K562 (cell line): ENCODE data around the gene NRTN. TPM values are rescaled to one million over a fixed set of nuclear protein-coding genes. Genes with fewer than 3 reads are reported as not detected.

Experiments used
- BCOR ChIP-seq: fragments of 450-650 bp; IDR thresholded peaks from 2 replicates; pipeline ENCODE4 v1.6.1; 2016
- CSDE1 ChIP-seq, 2 experiments: fragments of 450-650 bp; IDR thresholded peaks; 2 replicates each; pipeline ENCODE4 v1.6.1; 2016; ENCODE audit warnings: mild to moderate bottlenecking in 1 of 2
- ESRRB ChIP-seq: fragments of 250-450 bp; sonication (Bioruptor Pico); IDR thresholded peaks from 2 replicates; pipeline ENCODE4 v1.5.0; 2020; ENCODE audit warnings: mild to moderate bottlenecking, moderate library complexity, borderline replicate concordance
- KHSRP ChIP-seq: fragments of 450-650 bp; IDR thresholded peaks from 2 replicates; pipeline ENCODE4 v1.6.1; 2017
- MCM7 ChIP-seq, 2 experiments: fragments of 450-650 bp; IDR thresholded peaks; 2 replicates each; pipeline ENCODE4 v1.6.1; 2016 to 2018
- MTA1 ChIP-seq: fragments of 450-650 bp; IDR thresholded peaks from 2 replicates; pipeline ENCODE4 v1.6.1; 2017; ENCODE audit warnings: borderline replicate concordance
- NELFE ChIP-seq: IDR thresholded peaks from 2 replicates; pipeline ENCODE4 v1.6.1; 2011; ENCODE audit warnings: mild to moderate bottlenecking; ENCODE audit not compliant: insufficient read depth, insufficient read length
- PCBP2 ChIP-seq: fragments of 200-400 bp; formaldehyde crosslinking; IDR thresholded peaks from 2 replicates; pipeline ENCODE4 v1.6.1; 2018; ENCODE audit warnings: low read length, low read depth, mild to moderate bottlenecking, moderate library complexity; ENCODE audit not compliant: poor library complexity, severe bottlenecking
- PHTF2 ChIP-seq: fragments of 250-450 bp; sonication (Bioruptor Pico); IDR thresholded peaks from 2 replicates; pipeline ENCODE4 v1.5.0; 2021; ENCODE audit warnings: mild to moderate bottlenecking
- POLR2A ChIP-seq: fragments of 450-650 bp; conservative IDR thresholded peaks from 2 replicates; pipeline ENCODE4 v1.6.1; 2016
- POLR3G ChIP-seq: IDR thresholded peaks from 2 replicates; pipeline ENCODE4 v1.6.1; 2011; ENCODE audit not compliant: insufficient read length, insufficient replicate concordance; ENCODE audit errors: extremely low read depth
- TOE1 ChIP-seq, 2 experiments: fragments of 450-650 bp in 1 of 2; sonication (generic) in 1 of 2; formaldehyde crosslinking in 1 of 2; IDR thresholded peaks; 2 replicates each; pipeline versions ENCODE4 v1.7.1 to v1.8.0; 2016 to 2022; ENCODE audit warnings: borderline replicate concordance in 2 of 2, mild to moderate bottlenecking in 2 of 2, antibody characterized with exemption in 1 of 2, inconsistent platforms in 1 of 2, low read depth in 1 of 2, missing genetic modification reagents in 1 of 2, moderate library complexity in 1 of 2
- TSC22D4 ChIP-seq: fragments of 450-650 bp; IDR thresholded peaks from 2 replicates; pipeline ENCODE4 v1.6.1; 2016; ENCODE audit warnings: missing genetic modification characterization, missing biosample characterization, control low read depth
- ZBED1 ChIP-seq: IDR thresholded peaks from 2 replicates; pipeline ENCODE4 v1.6.1; 2014
- ZNF124 ChIP-seq: sonication (generic); formaldehyde crosslinking; IDR thresholded peaks from 2 replicates; pipeline ENCODE4 v1.8.1; 2022; ENCODE audit warnings: missing genetic modification reagents
- ZNF143 ChIP-seq: sonication (generic); formaldehyde crosslinking; IDR thresholded peaks from 2 replicates; pipeline ENCODE4 v1.9.0; 2022; ENCODE audit warnings: mild to moderate bottlenecking, missing genetic modification reagents
- ZNF347 ChIP-seq: fragments of 450-650 bp; formaldehyde crosslinking; IDR thresholded peaks from 2 replicates; pipeline ENCODE4 v1.4.0; 2020; ENCODE audit warnings: low read depth, mild to moderate bottlenecking, moderate library complexity
- ZNF764 ChIP-seq: fragments of 250-450 bp; sonication (Bioruptor Pico); IDR thresholded peaks from 2 replicates; pipeline ENCODE4 v1.4.0; 2020; ENCODE audit warnings: low read depth, mild to moderate bottlenecking, moderate library complexity
- polyA plus RNA-seq, 8 experiments: library from polyadenylated mRNA; depleted of rRNA in 4 of 8; stranded (reverse) in 5 of 8; unstranded in 3 of 8; fragments of >200 nt; fragmentation: Nextera tagmentation in 2 of 8; fragmentation: Illumina TruSeq in 1 of 8; extraction: Ambion mirVana in 2 of 8; extraction: Trizol in 1 of 8; gene quantifications; 2 replicates each; pipeline versions ENCODE4 v1.2.1 to v1.2.3, GENCODE V29; 2011 to 2014; ENCODE audit warnings: inconsistent platforms in 1 of 8, missing spikeins in 1 of 8
- total RNA-seq, 7 experiments: library from RNA; depleted of rRNA in 6 of 7; stranded (reverse); fragments of >200 nt in 6 of 7; fragmentation: Illumina TruSeq in 2 of 7; extraction: Trizol in 2 of 7; gene quantifications; 2 replicates each; pipeline versions ENCODE4 v1.2.1 to v1.2.3, GENCODE V29; 2011 to 2021; ENCODE audit warnings: low replicate concordance in 1 of 7
- TF ChIP-seq, protein P1 (sequence below): sonication (generic); formaldehyde crosslinking; IDR thresholded peaks from 2 replicates; pipeline ENCODE4 v1.9.0; 2022; ENCODE audit warnings: mild to moderate bottlenecking, missing genetic modification reagents
- TF ChIP-seq, protein P2 (sequence below): sonication (generic); formaldehyde crosslinking; IDR thresholded peaks from 2 replicates; pipeline ENCODE4 v1.5.0; 2020; ENCODE audit warnings: missing genetic modification reagents
- TF ChIP-seq, protein P3 (sequence below), 2 experiments: fragments of 450-650 bp in 1 of 2; IDR thresholded peaks; 2 replicates each; pipeline ENCODE4 v1.6.1; 2011 to 2017; ENCODE audit warnings: low read depth in 2 of 2, antibody characterized with exemption in 1 of 2, borderline replicate concordance in 1 of 2, low read length in 1 of 2, mild to moderate bottlenecking in 1 of 2, mixed read lengths in 1 of 2; ENCODE audit not compliant: control insufficient read depth in 1 of 2
- TF ChIP-seq, protein P4 (sequence below), 2 experiments: fragments of 450-650 bp in 1 of 2; sonication (generic) in 1 of 2; formaldehyde crosslinking; conservative IDR thresholded peaks; 2 replicates each; pipeline versions ENCODE4 v1.4.0 to v1.8.1; 2020 to 2022; ENCODE audit warnings: mild to moderate bottlenecking in 1 of 2, missing genetic modification reagents in 1 of 2
- TF ChIP-seq, protein P5 (sequence below): sonication (generic); formaldehyde crosslinking; IDR thresholded peaks from 2 replicates; pipeline ENCODE4 v1.8.0; 2022; ENCODE audit warnings: mild to moderate bottlenecking, missing genetic modification reagents

NRTN gene
- total and polyA plus RNA-seq, 9 of the 15 experiments (the other 6 are each of a cell fraction or from before 2014, with no cell fraction given): 0.62 to 8.1 (median 1.6) TPM; not detected in 2

DNA sequence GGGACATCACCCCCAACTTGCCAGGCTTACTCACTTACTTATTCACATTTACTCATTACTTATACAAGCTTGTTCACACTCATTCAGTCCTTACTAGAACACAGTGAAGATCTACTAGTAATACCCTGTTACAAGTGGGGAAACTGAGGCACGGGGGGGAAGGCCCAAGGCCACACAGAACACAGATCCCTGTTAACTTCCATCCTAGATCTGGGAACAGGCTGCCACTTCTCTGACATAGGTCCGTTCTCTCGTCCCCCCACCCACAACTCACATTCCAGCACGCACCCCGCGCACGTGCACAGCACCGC, 1.5 kb upstream of the NRTN start (continued):
- TF ChIP-seq MCM7 (IDR thresholded peaks at IDR 0.05): no peak
- TF ChIP-seq PHTF2 (CRISPR knock-in tag): no peak
- TF ChIP-seq, protein P1, sequence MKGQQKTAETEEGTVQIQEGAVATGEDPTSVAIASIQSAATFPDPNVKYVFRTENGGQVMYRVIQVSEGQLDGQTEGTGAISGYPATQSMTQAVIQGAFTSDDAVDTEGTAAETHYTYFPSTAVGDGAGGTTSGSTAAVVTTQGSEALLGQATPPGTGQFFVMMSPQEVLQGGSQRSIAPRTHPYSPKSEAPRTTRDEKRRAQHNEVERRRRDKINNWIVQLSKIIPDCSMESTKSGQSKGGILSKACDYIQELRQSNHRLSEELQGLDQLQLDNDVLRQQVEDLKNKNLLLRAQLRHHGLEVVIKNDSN (CRISPR knock-in tag): peak; percentile 78
- 0 out of 4 replicates have a peak, but pooled peaks of 1 of the 2 experiments have one; percentile 17 for TF ChIP-seq CSDE1 (IDR thresholded peaks at IDR 0.05)
- no peak for TF ChIP-seq ZBED1
- TF ChIP-seq ZNF347: no peak
- TF ChIP-seq, protein P2, sequence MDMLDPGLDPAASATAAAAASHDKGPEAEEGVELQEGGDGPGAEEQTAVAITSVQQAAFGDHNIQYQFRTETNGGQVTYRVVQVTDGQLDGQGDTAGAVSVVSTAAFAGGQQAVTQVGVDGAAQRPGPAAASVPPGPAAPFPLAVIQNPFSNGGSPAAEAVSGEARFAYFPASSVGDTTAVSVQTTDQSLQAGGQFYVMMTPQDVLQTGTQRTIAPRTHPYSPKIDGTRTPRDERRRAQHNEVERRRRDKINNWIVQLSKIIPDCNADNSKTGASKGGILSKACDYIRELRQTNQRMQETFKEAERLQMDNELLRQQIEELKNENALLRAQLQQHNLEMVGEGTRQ: no peak
- no peak for TF ChIP-seq NELFE
- TF ChIP-seq PCBP2: no peak
- no peak for TF ChIP-seq TOE1 (IDR thresholded peaks at IDR 0.05; ENCODE audit: borderline replicate concordance)
- peak; percentile 81; the same call in 1 of the 2 replicates for TF ChIP-seq TOE1 (CRISPR knock-in tag; IDR thresholded peaks at IDR 0.05; ENCODE audit: borderline replicate concordance, low read depth)
- TF ChIP-seq BCOR: peak; percentile 90
- TF ChIP-seq ZNF143 (CRISPR knock-in tag): peak; percentile 58
- TF ChIP-seq TSC22D4: no peak
- TF ChIP-seq POLR2A: no peak
- TF ChIP-seq, protein P3, sequence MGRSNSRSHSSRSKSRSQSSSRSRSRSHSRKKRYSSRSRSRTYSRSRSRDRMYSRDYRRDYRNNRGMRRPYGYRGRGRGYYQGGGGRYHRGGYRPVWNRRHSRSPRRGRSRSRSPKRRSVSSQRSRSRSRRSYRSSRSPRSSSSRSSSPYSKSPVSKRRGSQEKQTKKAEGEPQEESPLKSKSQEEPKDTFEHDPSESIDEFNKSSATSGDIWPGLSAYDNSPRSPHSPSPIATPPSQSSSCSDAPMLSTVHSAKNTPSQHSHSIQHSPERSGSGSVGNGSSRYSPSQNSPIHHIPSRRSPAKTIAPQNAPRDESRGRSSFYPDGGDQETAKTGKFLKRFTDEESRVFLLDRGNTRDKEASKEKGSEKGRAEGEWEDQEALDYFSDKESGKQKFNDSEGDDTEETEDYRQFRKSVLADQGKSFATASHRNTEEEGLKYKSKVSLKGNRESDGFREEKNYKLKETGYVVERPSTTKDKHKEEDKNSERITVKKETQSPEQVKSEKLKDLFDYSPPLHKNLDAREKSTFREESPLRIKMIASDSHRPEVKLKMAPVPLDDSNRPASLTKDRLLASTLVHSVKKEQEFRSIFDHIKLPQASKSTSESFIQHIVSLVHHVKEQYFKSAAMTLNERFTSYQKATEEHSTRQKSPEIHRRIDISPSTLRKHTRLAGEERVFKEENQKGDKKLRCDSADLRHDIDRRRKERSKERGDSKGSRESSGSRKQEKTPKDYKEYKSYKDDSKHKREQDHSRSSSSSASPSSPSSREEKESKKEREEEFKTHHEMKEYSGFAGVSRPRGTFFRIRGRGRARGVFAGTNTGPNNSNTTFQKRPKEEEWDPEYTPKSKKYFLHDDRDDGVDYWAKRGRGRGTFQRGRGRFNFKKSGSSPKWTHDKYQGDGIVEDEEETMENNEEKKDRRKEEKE (IDR thresholded peaks at IDR 0.05; ENCODE audit: borderline replicate concordance in 1 of 2, control insufficient read depth in 1 of 2, low read depth in 2 of 2, low read length in 1 of 2): no peak
- TF ChIP-seq POLR3G: no peak
- TF ChIP-seq ZNF124 (CRISPR knock-in tag): peak; percentile 93; the same call in 1 of the 2 replicates
- TF ChIP-seq ZNF764: no peak
- TF ChIP-seq ESRRB (CRISPR knock-in tag): no peak
- TF ChIP-seq KHSRP: no peak
- TF ChIP-seq, protein P4, sequence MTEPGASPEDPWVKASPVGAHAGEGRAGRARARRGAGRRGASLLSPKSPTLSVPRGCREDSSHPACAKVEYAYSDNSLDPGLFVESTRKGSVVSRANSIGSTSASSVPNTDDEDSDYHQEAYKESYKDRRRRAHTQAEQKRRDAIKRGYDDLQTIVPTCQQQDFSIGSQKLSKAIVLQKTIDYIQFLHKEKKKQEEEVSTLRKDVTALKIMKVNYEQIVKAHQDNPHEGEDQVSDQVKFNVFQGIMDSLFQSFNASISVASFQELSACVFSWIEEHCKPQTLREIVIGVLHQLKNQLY (CRISPR knock-in tag; conservative IDR thresholded peaks at IDR 0.05): peak in 1 of 2 experiments; percentile 95; a peak in 2 of 4 replicates
- TF ChIP-seq MTA1: no peak
- TF ChIP-seq, protein P5, sequence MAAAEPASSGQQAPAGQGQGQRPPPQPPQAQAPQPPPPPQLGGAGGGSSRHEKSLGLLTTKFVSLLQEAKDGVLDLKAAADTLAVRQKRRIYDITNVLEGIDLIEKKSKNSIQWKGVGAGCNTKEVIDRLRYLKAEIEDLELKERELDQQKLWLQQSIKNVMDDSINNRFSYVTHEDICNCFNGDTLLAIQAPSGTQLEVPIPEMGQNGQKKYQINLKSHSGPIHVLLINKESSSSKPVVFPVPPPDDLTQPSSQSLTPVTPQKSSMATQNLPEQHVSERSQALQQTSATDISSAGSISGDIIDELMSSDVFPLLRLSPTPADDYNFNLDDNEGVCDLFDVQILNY (CRISPR knock-in tag): 0 out of 2 replicates have a peak, but pooled peaks have one; percentile 98
